B cell (primary cell): ENCODE measurements around the gene ACP7. TPM values are rescaled to one million over a fixed set of nuclear protein-coding genes. Genes with fewer than 3 reads are reported as not detected.
A peak's percentile ranks its signal among the peaks of the same experiment; 100 is the strongest.

Experiments used
- ATAC-seq: fragments of 200-7000 bp; cut with Tn5 transposase; one replicate; pipeline ENCODE4 v1.10.0; 2021; ENCODE audit warnings: low read depth, mild to moderate bottlenecking, moderate number of reproducible peaks, moderate library complexity
- CTCF ChIA-PET: fragments of 350-600 bp; sonication (Branson Sonifier 250); formaldehyde crosslinking; loops from one replicate; lab custom pipeline; 2021; ENCODE audit warnings: antibody characterized with exemption, inconsistent platforms; lab: Charles Lee
- POLR2A ChIA-PET: fragments of 350-600 bp; sonication (Branson Sonifier 250); formaldehyde crosslinking; loops from one replicate; lab custom pipeline; 2021; ENCODE audit warnings: antibody characterized with exemption; lab: Charles Lee
- DNase-seq: peaks from one replicate; pipeline ENCODE4 v3.0.0; 2013
- H2AFZ ChIP-seq: 2 replicates; pipeline ENCODE4 v1.6.1; 2012; ENCODE audit warnings: mild to moderate bottlenecking, low read depth, low read length; ENCODE audit not compliant: insufficient read depth, poor library complexity, severe bottlenecking
- H3K27ac ChIP-seq, 2 donors: 1 replicate in 1 of 2; 2 replicates in 1 of 2; pipeline ENCODE4 v1.5.1; 2012 to 2013; ENCODE audit warnings: low read length in 2 of 2, mild to moderate bottlenecking in 2 of 2, moderate library complexity in 1 of 2
- H3K27me3 ChIP-seq, 4 experiments: fragments of 200-600 bp in 1 of 4; sonication (generic) in 1 of 4; replicated peaks in 1 of 4; 1 replicate in 2 of 4; 2 replicates in 2 of 4; pipeline versions ENCODE4 v1.6.1 to v1.7.0; 2013 to 2016; ENCODE audit warnings: low read length in 3 of 4, mild to moderate bottlenecking in 2 of 4, mixed read lengths in 1 of 4, moderate library complexity in 1 of 4; ENCODE audit not compliant: insufficient read depth in 4 of 4, control insufficient read depth in 3 of 4; ENCODE audit errors: control extremely low read depth in 1 of 4
- H3K36me3 ChIP-seq, 2 experiments: replicated peaks in 1 of 2; 1 replicate in 1 of 2; 2 replicates in 1 of 2; pipeline versions ENCODE4 v1.6.1 to v1.7.1; 2013; ENCODE audit warnings: low read length in 1 of 2; ENCODE audit not compliant: insufficient read depth in 2 of 2, control insufficient read depth in 1 of 2; ENCODE audit errors: control extremely low read depth in 1 of 2, extremely low read depth in 1 of 2
- H3K4me1 ChIP-seq, 2 donors: fragments of 200-600 bp in 1 of 2; sonication (generic) in 1 of 2; 1 replicate in 1 of 2; 2 replicates in 1 of 2; pipeline versions ENCODE4 v1.5.1 to v1.6.1; 2013 to 2017; ENCODE audit warnings: low read length in 2 of 2; ENCODE audit not compliant: control insufficient read depth in 2 of 2, insufficient read depth in 2 of 2
- H3K4me2 ChIP-seq: replicated peaks from 2 replicates; pipeline ENCODE3; 2012; ENCODE audit warnings: mild to moderate bottlenecking, low read depth, low read length; ENCODE audit not compliant: poor library complexity, severe bottlenecking
- H3K4me3 ChIP-seq, 5 experiments: fragments of 200-600 bp in 1 of 5; sonication (generic) in 1 of 5; 1 replicate in 3 of 5; 2 replicates in 2 of 5; pipeline versions ENCODE4 v1.5.1 to v1.7.0; 2011 to 2016; ENCODE audit warnings: low read length in 4 of 5, mild to moderate bottlenecking in 4 of 5, low read depth in 2 of 5, control low read depth in 1 of 5, moderate library complexity in 1 of 5; ENCODE audit not compliant: insufficient read depth in 1 of 5; ENCODE audit errors: control extremely low read depth in 1 of 5, extremely low read depth in 1 of 5
- H3K79me2 ChIP-seq: fragments of 200-600 bp; sonication (generic); one replicate; pipeline ENCODE4 v1.6.0; 2016; ENCODE audit warnings: low read length; ENCODE audit not compliant: control insufficient read depth, insufficient read depth
- H3K9ac ChIP-seq: fragments of 200-600 bp; sonication (generic); 2 replicates; pipeline ENCODE4 v1.6.1; 2017; ENCODE audit warnings: mild to moderate bottlenecking, low read length, moderate library complexity
- H3K9me3 ChIP-seq, 3 donors: one replicate each; pipeline versions ENCODE4 v1.6.1 to v1.7.1; 2013; ENCODE audit warnings: low read length in 2 of 3; ENCODE audit not compliant: control insufficient read depth in 2 of 3, insufficient read depth in 1 of 3; ENCODE audit errors: control extremely low read depth in 1 of 3
- H4K20me1 ChIP-seq: 2 replicates; pipeline ENCODE4 v1.6.0; 2012; ENCODE audit warnings: mild to moderate bottlenecking, low read length; ENCODE audit not compliant: insufficient read depth, control insufficient read depth, poor library complexity, severe bottlenecking
- H3K27ac Mint-ChIP-seq: one replicate; pipeline ENCODE4 v1.8.0; 2021; ENCODE audit warnings: mixed read lengths
- H3K27me3 Mint-ChIP-seq: one replicate; pipeline ENCODE4 v1.8.0; 2021; ENCODE audit warnings: mixed read lengths
- H3K4me1 Mint-ChIP-seq: one replicate; pipeline ENCODE4 v1.8.0; 2021; ENCODE audit warnings: mixed read lengths
- H3K4me3 Mint-ChIP-seq: one replicate; pipeline ENCODE4 v1.8.0; 2021; ENCODE audit warnings: mixed read lengths
- H3K9me3 Mint-ChIP-seq: one replicate; pipeline ENCODE4 v1.8.0; 2022; ENCODE audit warnings: mixed read lengths; ENCODE audit not compliant: insufficient read depth
- CTCF ChIP-seq: fragments of 200-600 bp; IDR thresholded peaks from one replicate; pipeline ENCODE4 v1.8.0; 2022; ENCODE audit warnings: antibody characterized with exemption, mild to moderate bottlenecking
- EZH2 ChIP-seq: IDR thresholded peaks from 2 replicates; pipeline ENCODE4 v1.6.1; 2012; ENCODE audit warnings: borderline replicate concordance, low read depth, mild to moderate bottlenecking, moderate library complexity, low read length; ENCODE audit not compliant: insufficient read depth, poor library complexity, severe bottlenecking
- WGBS: methylation state at CpG from one replicate; pipeline ENCODE4 v1.1.5; 2013; ENCODE audit warnings: missing lambda C conversion rate; ENCODE audit not compliant: insufficient coverage; 5-methylcytosine and 5-hydroxymethylcytosine counted together
- intact Hi-C: fragments of 100-400 bp; cut with micrococcal nuclease; formaldehyde crosslinking; loops from one replicate; pipeline ENCODE4 v1.10.0; 2022
- polyA plus RNA-seq: library from polyadenylated mRNA; depleted of rRNA; stranded (reverse); fragments of >200 nt; gene quantifications from 2 replicates; pipeline ENCODE4 v1.2.3, GENCODE V29; 2012
- total RNA-seq, 2 donors: library from RNA; stranded (reverse); fragments of 120-200 nt in 1 of 2; gene quantifications; 1 replicate in 1 of 2; 2 replicates in 1 of 2; pipeline versions ENCODE4 v1.2.3 to v1.2.4, GENCODE V29; 2013 to 2022

The ACP7 gene
- total and polyA plus RNA-seq, 2 donors (not counting 1 experiment from before 2014, with no cell fraction given) = not detected

GRCh38 chr19:39145180-39145953, 61.2 kb downstream of the ACP7 start:
- Histone ChIP-seq H3K4me2 (no peak overlapping the region), H3K36me3 (no peaks in the 10 kb centered on the region), H3K9ac (no peak overlapping the region), H3K4me1 (no peaks in the 10 kb centered on the region), H3K79me2 (peaks cover 64% of the 10 kb centered on the region), H2AFZ (no peak overlapping the region), H3K27ac (no peak overlapping the region), H4K20me1 (peaks cover 39% of the 10 kb centered on the region), H3K9me3 (no peaks in the 10 kb centered on the region), H3K27me3 (no peaks in the 10 kb centered on the region), H3K4me3 (no peak overlapping the region)
- whole genome bisulfite sequencing = 39% methylated on average over 17 of the region's 26 CpGs
- ChIA-PET CTCF (interaction anchor here (3.3 kb wide), 1 partner anchor 23 kb away, joined by 7 read pairs; no protein-coding TSS in a partner anchor), POLR2A (no interaction called here)
- H3K27me3 Mint-ChIP-seq = no peaks in the 10 kb centered on the region
- no peak for ATAC-seq
- peak overlapping the region; percentile 10 for H3K27ac Mint-ChIP-seq
- no peak for DNase-seq
- TF ChIP-seq EZH2 = no peak
- TF ChIP-seq CTCF = no peak
- peaks cover 34% of the 10 kb centered on the region for H3K4me1 Mint-ChIP-seq
- no peaks in the 10 kb centered on the region for H3K9me3 Mint-ChIP-seq
- intact Hi-C loops = no loop called here
- H3K4me3 Mint-ChIP-seq = no peak overlapping the region

- no peak overlapping the region for H3K4me3 ChIP-seq
- H3K9me3 ChIP-seq = no peaks in the 10 kb centered on the region
- no peak overlapping the region for H2AFZ ChIP-seq
- ChIA-PET POLR2A (interaction anchor here (0.6 kb wide), 1 partner anchor 251 kb away, joined by 3 read pairs; no protein-coding TSS in a partner anchor), CTCF (interaction anchor here (3.3 kb wide), 1 partner anchor 24 kb away, joined by 7 read pairs; no protein-coding TSS in a partner anchor)
- no peak overlapping the region for H3K4me3 Mint-ChIP-seq
- H3K27ac ChIP-seq = no peak overlapping the region
- no CpG with 5 or more reads among the region's 1 CpG for WGBS
- DNase-seq (no peak), ATAC-seq (no peak)
- no peaks in the 10 kb centered on the region for H3K27me3 ChIP-seq
- no peaks in the 10 kb centered on the region for H3K27me3 Mint-ChIP-seq
- H4K20me1 ChIP-seq = peaks cover 36% of the 10 kb centered on the region
- H3K4me1 Mint-ChIP-seq = peaks cover 30% of the 10 kb centered on the region
- H3K36me3 ChIP-seq = no peaks in the 10 kb centered on the region
- intact Hi-C loops = no loop called here
- no peak overlapping the region for H3K27ac Mint-ChIP-seq
- TF ChIP-seq EZH2 = no peak
- TF ChIP-seq CTCF = no peak
- H3K9me3 Mint-ChIP-seq = no peaks in the 10 kb centered on the region
- peaks cover 63% of the 10 kb centered on the region for H3K79me2 ChIP-seq
- H3K9ac ChIP-seq = no peak overlapping the region
- H3K4me1 ChIP-seq = no peaks in the 10 kb centered on the region
- H3K4me2 ChIP-seq = no peak overlapping the region
Measured at GRCh38 chr19:39146091-39146490, 61.9 kb downstream of the ACP7 start.
